ENCODE measurements around the gene PIANP.

DNA sequence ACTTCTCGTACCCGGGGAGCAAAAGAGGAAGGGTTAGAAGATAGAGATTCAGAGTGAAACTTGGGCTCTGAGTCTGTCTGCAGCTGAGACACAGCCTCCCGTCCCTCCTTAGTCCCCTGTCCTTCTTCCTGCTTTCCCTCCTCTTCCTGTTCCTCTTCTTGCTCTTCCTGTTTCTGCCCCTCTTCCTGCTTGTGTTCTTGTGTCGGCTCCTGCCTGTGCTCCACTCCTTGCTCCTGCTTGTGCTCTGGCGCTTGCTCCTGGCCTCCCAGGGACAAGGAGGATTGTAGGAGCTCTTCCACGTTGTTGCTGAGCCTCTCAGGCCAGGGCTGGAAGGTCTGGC is 56.4 kb downstream of the PIANP start:
- TF ChIP-seq, protein P1, sequence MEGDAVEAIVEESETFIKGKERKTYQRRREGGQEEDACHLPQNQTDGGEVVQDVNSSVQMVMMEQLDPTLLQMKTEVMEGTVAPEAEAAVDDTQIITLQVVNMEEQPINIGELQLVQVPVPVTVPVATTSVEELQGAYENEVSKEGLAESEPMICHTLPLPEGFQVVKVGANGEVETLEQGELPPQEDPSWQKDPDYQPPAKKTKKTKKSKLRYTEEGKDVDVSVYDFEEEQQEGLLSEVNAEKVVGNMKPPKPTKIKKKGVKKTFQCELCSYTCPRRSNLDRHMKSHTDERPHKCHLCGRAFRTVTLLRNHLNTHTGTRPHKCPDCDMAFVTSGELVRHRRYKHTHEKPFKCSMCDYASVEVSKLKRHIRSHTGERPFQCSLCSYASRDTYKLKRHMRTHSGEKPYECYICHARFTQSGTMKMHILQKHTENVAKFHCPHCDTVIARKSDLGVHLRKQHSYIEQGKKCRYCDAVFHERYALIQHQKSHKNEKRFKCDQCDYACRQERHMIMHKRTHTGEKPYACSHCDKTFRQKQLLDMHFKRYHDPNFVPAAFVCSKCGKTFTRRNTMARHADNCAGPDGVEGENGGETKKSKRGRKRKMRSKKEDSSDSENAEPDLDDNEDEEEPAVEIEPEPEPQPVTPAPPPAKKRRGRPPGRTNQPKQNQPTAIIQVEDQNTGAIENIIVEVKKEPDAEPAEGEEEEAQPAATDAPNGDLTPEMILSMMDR (IDR thresholded peaks at IDR 0.05): no peak
- no peak for TF ChIP-seq POLR2A (IDR thresholded peaks at IDR 0.05)
